Heart right ventricle (tissue), 16 donors: ENCODE measurements around the gene LSP1. TPM values are rescaled to one million over a fixed set of nuclear protein-coding genes. Genes with fewer than 3 reads are reported as not detected.
"Not testable (repeated sequence)": the region's sequence is repeated elsewhere in the genome, so short reads cannot be mapped to it uniquely, and the experiment has no call there.

Source experiments
- ATAC-seq, 8 donors: fragments of 200-7000 bp; cut with Tn5 transposase; one replicate each; pipeline ENCODE4 v1.9.1; 2020; ENCODE audit warnings: mild to moderate bottlenecking in 8 of 8, moderate library complexity in 8 of 8, moderate number of reproducible peaks in 1 of 8
- DNase-seq, 2 donors: peaks; one replicate each; pipeline ENCODE4 v3.0.0-alpha.2; 2020
- H3K27ac ChIP-seq, 10 donors: fragments of 200-600 bp; sonication (generic) in 2 of 10; one replicate each; pipeline versions ENCODE4 v1.5.0 to v1.8.0; 2020 to 2022; ENCODE audit warnings: mild to moderate bottlenecking in 3 of 10
- H3K27me3 ChIP-seq, 7 donors: fragments of 200-600 bp; one replicate each; pipeline ENCODE4 v1.8.0; 2021 to 2022; ENCODE audit warnings: mild to moderate bottlenecking in 2 of 7
- H3K36me3 ChIP-seq, 9 donors: fragments of 200-600 bp; sonication (generic) in 1 of 9; one replicate each; pipeline versions ENCODE4 v1.5.0 to v1.8.0; 2020 to 2022; ENCODE audit warnings: mild to moderate bottlenecking in 2 of 9
- H3K4me1 ChIP-seq, 9 donors: fragments of 200-600 bp; sonication (generic) in 1 of 9; one replicate each; pipeline versions ENCODE4 v1.5.0 to v1.8.0; 2020 to 2022; ENCODE audit warnings: mild to moderate bottlenecking in 4 of 9
- H3K4me3 ChIP-seq, 10 donors: fragments of 200-600 bp; sonication (generic) in 2 of 10; one replicate each; pipeline versions ENCODE4 v1.5.0 to v1.8.0; 2020 to 2022; ENCODE audit warnings: mild to moderate bottlenecking in 7 of 10, moderate library complexity in 2 of 10
- H3K9me3 ChIP-seq, 11 donors: fragments of 200-600 bp in 10 of 11; sonication (generic) in 2 of 11; one replicate each; pipeline versions ENCODE4 v1.5.0 to v1.8.0; 2013 to 2022; ENCODE audit warnings: mild to moderate bottlenecking in 2 of 11, control low read depth in 1 of 11, moderate library complexity in 1 of 11
- WGBS, 2 donors: extraction: QIAGEN DNeasy Blood & Tissue Kit; methylation state at CpG; one replicate each; pipeline ENCODE4 v1.1.7; 2013; ENCODE audit warnings: inconsistent platforms in 1 of 2; 5-methylcytosine and 5-hydroxymethylcytosine counted together
- intact Hi-C, 10 donors: fragments of 100-400 bp; cut with DNase I; formaldehyde crosslinking; loops; one replicate each; pipeline versions ENCODE4 v1.11.1 to v1.14.2; 2022
- long read RNA-seq, 3 donors: library from polyadenylated mRNA; unstranded; transcript quantifications; one replicate each; pipeline ENCODE4 v2.0.0, GENCODE V29; 2020 to 2021
- polyA plus RNA-seq, 2 donors: library from polyadenylated mRNA; stranded (reverse); fragments of 200-250 nt; gene quantifications; one replicate each; pipeline ENCODE4 v1.2.3, GENCODE V29; 2013
- total RNA-seq, 10 donors: library from RNA; stranded (reverse); fragmentation: NEBNext Ultra II Directional in 3 of 10; extraction: Animal tissue kit (Norgen Biotek cat#: 25700) in 3 of 10; gene quantifications; one replicate each; pipeline versions ENCODE4 v1.2.1 to v1.2.4, GENCODE V29; 2021 to 2023
- TF ChIP-seq, protein P1 (sequence below), 9 donors: fragments of 200-600 bp; sonication (generic) in 2 of 9; IDR thresholded peaks; one replicate each; pipeline versions ENCODE4 v1.5.0 to v1.8.0; 2021 to 2022; ENCODE audit warnings: antibody characterized with exemption in 9 of 9, mild to moderate bottlenecking in 5 of 9, moderate library complexity in 1 of 9
- donor health status: Arrhythmogenic right ventricular cardiomyopathy.
- donor health status: ischemic (EF 13 %, LVEDD 7.1; RV severe dilation, severe dysfunction).
- donor health status: healthy with polysubstance abuse.
- donor health status: DM: no; HTN: yes; CAD: no.
- donor health status: DM: no; HTN: no; CAD: no.
- donor health status: ischemic (EF 25% LVEDD 6.9; RV normal size, moderate dysfunction).
- donor health status: ischemic (EF 25% LVEDD 5.7; RV mildly dilated, moderate dysfunction).
- donor health status: healthy.
- donor health status: DM: yes; HTN: yes; CAD: no.
- donor health status: Ischemic cardiomyopathy.
- donor health status: ischemic (EF 35%, LVEDD 5.7; RV mildly dilated, moderate dysfunction).
- donor health status: nonischemic (EF 11% LVEDD 7.7; RV severe dilation, severe dysfunction).
- donor health status: DM: yes; HTN: yes; CAD: no.
- donor health status: PGD.
- donor health status: ischemic (EF 29% LVEDD 5.4; RV normal size, mild dysfunction).
- donor health status: nonischemic (EF 23%, LVEDD 6.1; RV moderate dilation, normal function).

Gene LSP1, protein sequence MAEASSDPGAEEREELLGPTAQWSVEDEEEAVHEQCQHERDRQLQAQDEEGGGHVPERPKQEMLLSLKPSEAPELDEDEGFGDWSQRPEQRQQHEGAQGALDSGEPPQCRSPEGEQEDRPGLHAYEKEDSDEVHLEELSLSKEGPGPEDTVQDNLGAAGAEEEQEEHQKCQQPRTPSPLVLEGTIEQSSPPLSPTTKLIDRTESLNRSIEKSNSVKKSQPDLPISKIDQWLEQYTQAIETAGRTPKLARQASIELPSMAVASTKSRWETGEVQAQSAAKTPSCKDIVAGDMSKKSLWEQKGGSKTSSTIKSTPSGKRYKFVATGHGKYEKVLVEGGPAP
- total RNA-seq, result 10 to 100 TPM; 16.0 to 57.2 (median 20.8) TPM
- polyA plus RNA-seq, result 10 to 100 TPM; 21.3 to 21.5 TPM
- long read RNA-seq, donor 1, transcript LSP1-203 (11 exons, 1,785 nt), result major isoform, 13 of 23 reads
- long read RNA-seq, donor 1, partial matches to known transcripts, result 1 of 23 reads
- long read RNA-seq, donor 1, other reads (novel, unspliced or antisense), result 4 of 23 reads
- long read RNA-seq, donor 2, transcript LSP1-203 (11 exons, 1,785 nt), result major isoform, 8 of 28 reads
- long read RNA-seq, donor 2, partial matches to known transcripts, result 4 of 28 reads
- long read RNA-seq, donor 2, other reads (novel, unspliced or antisense), result 12 of 28 reads
- long read RNA-seq, donor 3, transcript LSP1-204 (11 exons, 2,640 nt), result major isoform, 13 of 38 reads
- long read RNA-seq, donor 3, transcript LSP1-203 (11 exons, 1,785 nt), result minor isoform, 8 of 38 reads
- long read RNA-seq, donor 3, partial matches to known transcripts, result 7 of 38 reads
- long read RNA-seq, donor 3, other reads (novel, unspliced or antisense), result 7 of 38 reads

DNA sequence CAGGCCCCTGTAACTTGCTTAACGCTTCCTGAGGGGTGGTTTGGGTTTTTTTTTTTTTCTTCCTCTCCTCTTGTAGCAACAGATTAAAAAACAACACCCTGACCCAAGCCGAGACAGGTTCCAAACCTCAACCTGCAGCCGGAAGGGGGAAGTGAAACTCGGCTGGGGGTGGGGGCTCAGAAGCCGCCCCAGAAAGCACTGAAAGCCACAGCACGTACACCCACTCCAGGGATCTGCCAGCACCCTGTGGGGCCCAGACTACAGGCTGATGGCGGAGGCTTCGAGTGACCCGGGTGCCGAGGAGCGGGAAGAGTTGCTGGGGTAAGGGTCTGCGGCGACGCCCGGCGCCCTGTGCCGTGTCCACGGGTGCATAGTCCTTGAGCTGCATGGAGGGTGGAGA is at the start of gene LSP1:
LSP1 (plus strand) TSS at position 208 of the 400 bp plus-strand sequence; CDS start at position 269, 61 bp downstream.
- Histone ChIP-seq H3K27me3 (no peaks in the 10 kb centered on the region), H3K27ac (peak within 1 kb of the TSS in 3 of 10 donors; percentile 48 to 95 (median 76)), H3K36me3 (no peaks in the 10 kb centered on the region), H3K9me3 (no peaks in the 10 kb centered on the region), H3K4me1 (peaks cover 0 to 67% (median 0%) of the 10 kb centered on the region in 9 donors), H3K4me3 (peak within 1 kb of the TSS in 6 of 10 donors; percentile 5 to 62 (median 26))
- intact Hi-C loops, result loop anchor here in 1 of 10 donors (10.0 kb wide), 1 partner anchor 872 kb away; no protein-coding TSS in a partner anchor
- WGBS, 2 donors, result 81 to 82% methylated on average over 18 of the region's 18 CpGs
- TF ChIP-seq, protein P1, sequence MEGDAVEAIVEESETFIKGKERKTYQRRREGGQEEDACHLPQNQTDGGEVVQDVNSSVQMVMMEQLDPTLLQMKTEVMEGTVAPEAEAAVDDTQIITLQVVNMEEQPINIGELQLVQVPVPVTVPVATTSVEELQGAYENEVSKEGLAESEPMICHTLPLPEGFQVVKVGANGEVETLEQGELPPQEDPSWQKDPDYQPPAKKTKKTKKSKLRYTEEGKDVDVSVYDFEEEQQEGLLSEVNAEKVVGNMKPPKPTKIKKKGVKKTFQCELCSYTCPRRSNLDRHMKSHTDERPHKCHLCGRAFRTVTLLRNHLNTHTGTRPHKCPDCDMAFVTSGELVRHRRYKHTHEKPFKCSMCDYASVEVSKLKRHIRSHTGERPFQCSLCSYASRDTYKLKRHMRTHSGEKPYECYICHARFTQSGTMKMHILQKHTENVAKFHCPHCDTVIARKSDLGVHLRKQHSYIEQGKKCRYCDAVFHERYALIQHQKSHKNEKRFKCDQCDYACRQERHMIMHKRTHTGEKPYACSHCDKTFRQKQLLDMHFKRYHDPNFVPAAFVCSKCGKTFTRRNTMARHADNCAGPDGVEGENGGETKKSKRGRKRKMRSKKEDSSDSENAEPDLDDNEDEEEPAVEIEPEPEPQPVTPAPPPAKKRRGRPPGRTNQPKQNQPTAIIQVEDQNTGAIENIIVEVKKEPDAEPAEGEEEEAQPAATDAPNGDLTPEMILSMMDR (IDR thresholded peaks at IDR 0.05), result no peak
- ATAC-seq (peak in 4 of 8 donors; percentile 13 to 28 (median 18)), DNase-seq (peak in 1 of 2 donors; percentile 25)

DNA sequence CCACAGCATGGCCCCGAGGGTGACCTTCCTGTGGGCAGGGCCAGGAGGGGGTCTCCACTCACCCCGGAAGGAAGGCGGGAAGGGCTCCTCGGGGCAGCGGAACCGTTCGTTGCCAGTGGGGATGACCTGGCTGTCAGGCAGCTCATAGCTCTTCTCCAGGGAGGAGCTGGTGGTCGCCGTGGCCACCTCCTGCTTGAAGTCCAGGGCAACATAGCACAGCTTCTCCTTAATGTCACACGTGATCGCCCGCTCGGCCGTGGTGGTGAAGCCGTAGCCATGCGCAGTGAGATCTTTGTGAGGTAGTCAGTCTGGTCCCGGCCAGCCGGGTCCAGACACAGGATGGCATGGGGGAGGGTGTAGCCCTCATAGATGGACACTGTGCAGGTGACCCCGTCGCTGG is 49.6 kb upstream of the LSP1 start:
- Histone ChIP-seq H3K9me3 (no peaks in the 10 kb centered on the region), H3K4me3 (no peak overlapping the region), H3K27me3 (peaks cover 0 to 43% (median 26%) of the 10 kb centered on the region in 7 donors), H3K36me3 (no peaks in the 10 kb centered on the region), H3K4me1 (no peaks in the 10 kb centered on the region), H3K27ac (no peak overlapping the region)
- TF ChIP-seq, protein P1 (IDR thresholded peaks at IDR 0.05), result no peak
- 94 to 95% methylated on average over 20 of the region's 20 CpGs for WGBS, 2 donors
- intact Hi-C loops, result no loop called here
- ATAC-seq, result no peak
- no peak for DNase-seq

DNA sequence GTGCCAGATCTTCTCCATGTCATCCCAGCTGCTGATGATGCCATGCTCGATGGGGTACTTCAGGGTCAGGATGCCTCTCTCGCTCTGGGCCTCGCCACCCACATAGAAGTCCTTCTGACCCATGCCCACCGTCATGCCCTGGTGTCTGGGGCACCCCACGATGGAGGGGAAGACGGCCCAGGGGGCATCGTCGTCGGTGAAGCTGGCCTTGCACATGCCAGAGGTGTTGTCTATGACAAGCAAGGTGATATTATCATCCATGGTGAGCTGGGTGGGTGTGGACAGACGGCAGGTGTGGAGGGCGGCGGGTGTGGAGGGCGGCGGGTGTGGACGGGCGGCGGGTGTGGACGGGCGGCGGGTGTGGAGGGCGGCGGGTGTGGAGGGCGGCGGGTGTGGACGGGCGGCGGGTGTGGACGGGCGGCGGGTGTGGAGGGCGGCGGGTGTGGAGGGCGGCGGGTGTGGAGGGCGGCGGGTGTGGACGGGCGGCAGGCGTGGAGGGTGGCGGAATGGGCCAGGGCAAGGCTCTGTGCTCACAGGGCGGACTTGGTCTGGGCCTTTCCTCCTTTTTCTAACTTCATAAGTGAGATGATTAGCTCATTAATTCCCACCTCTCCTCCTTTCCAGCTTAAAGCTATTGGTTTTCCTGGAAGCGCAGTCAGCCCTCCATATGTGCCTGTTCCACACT is 48.9 kb upstream of the LSP1 start:
- DNase-seq, ATAC-seq, H3K4me3 ChIP-seq, H3K27ac ChIP-seq, H3K36me3 ChIP-seq, intact Hi-C loops, H3K4me1 ChIP-seq, H3K9me3 ChIP-seq: not testable (repeated sequence)
- WGBS, 2 donors, result 93 to 99% methylated on average over 28 to 34 of the region's 42 CpGs
- peaks cover 0 to 45% (median 25%) of the 10 kb centered on the region in 7 donors for H3K27me3 ChIP-seq

DNA sequence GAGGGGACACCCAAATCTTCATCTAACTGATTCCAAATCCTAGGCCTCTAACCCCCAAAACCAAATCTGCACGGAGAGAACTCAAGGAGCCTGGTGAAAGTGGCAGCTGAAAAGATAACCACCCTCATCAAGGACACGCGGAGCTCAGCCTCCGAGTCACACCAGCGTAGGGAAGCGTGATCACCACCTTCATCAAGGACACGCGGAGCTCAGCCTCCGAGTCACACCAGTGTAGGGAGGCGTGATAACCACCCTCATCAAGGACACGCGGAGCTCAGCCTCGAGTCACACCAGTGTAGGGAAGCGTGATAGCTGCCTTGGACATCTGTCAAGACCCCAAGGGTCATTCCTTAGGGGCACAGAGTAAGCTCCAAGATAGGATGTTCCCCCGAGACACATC is 47.4 kb upstream of the LSP1 start:
- WGBS, 2 donors, result 83 to 86% methylated on average over 15 of the region's 15 CpGs
- intact Hi-C loops, result no loop called here
- ATAC-seq (no peak), DNase-seq (no peak)
- no peak overlapping the region for H3K4me3 ChIP-seq
- H3K36me3 ChIP-seq, result no peaks in the 10 kb centered on the region
- H3K9me3 ChIP-seq, result no peaks in the 10 kb centered on the region
- H3K27me3 ChIP-seq, result peaks cover 0 to 58% (median 19%) of the 10 kb centered on the region in 7 donors
- no peak overlapping the region for H3K27ac ChIP-seq
- H3K4me1 ChIP-seq, result peaks cover 0 to 4% (median 0%) of the 10 kb centered on the region in 9 donors
- TF ChIP-seq, protein P1 (IDR thresholded peaks at IDR 0.05), result no peak
